ENCODE data around the gene NPLOC4. TPM values are rescaled to one million over a fixed set of nuclear protein-coding genes. Genes with fewer than 3 reads are reported as not detected.
A peak's percentile ranks its signal among the peaks of the same experiment; 100 is the strongest.

The NPLOC4 gene
- total and polyA plus RNA-seq, 4 donors = 23.5 to 67.4 (median 50.6) TPM

GRCh38 chr17:81513753-81514488 lies 123.0 kb downstream of the NPLOC4 start:
- Histone ChIP-seq H3K9me3 (ENCODE audit: control insufficient read depth in 4 of 4, low read length in 3 of 4) (no peaks in the 10 kb centered on the region), H3K27ac (ENCODE audit: low read depth in 1 of 2, low read length in 2 of 2) (peak overlapping the region; percentile 71 to 98), H3K36me3 (ENCODE audit: control insufficient read depth in 4 of 4, insufficient read depth in 3 of 4, low read depth in 1 of 4, low read length in 3 of 4) (peaks cover 3 to 21% (median 13%) of the 10 kb centered on the region in 4 donors), H3K27me3 (ENCODE audit: control insufficient read depth in 4 of 4, insufficient read depth in 4 of 4, low read length in 3 of 4) (no peaks in the 10 kb centered on the region), H3K9ac (ENCODE audit: low read depth in 1 of 2, low read length in 2 of 2) (peak overlapping the region; percentile 75 to 85), H3K4me3 (ENCODE audit: low read depth in 1 of 3, low read length in 3 of 3) (peak overlapping the region; percentile 48 to 78 (median 69)), H3K4me1 (ENCODE audit: control insufficient read depth in 4 of 4, insufficient read depth in 4 of 4, low read length in 3 of 4) (peaks cover 9 to 48% (median 26%) of the 10 kb centered on the region in 4 donors)
- peak; percentile 24 for TF ChIP-seq SP1 (IDR thresholded peaks at IDR 0.05)
- TF ChIP-seq GABPA (IDR thresholded peaks at IDR 0.05 in 1 of 2, conservative IDR thresholded peaks at IDR 0.05 in 1 of 2) = no peak
- DNase-seq (ENCODE audit: low spot score) = no peak
- WGBS = 5% methylated on average over 64 of the region's 64 CpGs

GRCh38 chr17:81513372-81513752 lies 123.5 kb downstream of the NPLOC4 start:
- peaks cover 7 to 45% (median 22%) of the 10 kb centered on the region in 4 donors for H3K4me1 ChIP-seq (ENCODE audit: control insufficient read depth in 4 of 4, insufficient read depth in 4 of 4, low read length in 3 of 4)
- no peaks in the 10 kb centered on the region for H3K27me3 ChIP-seq (ENCODE audit: control insufficient read depth in 4 of 4, insufficient read depth in 4 of 4, low read length in 3 of 4)
- peaks cover 3 to 22% (median 13%) of the 10 kb centered on the region in 4 donors for H3K36me3 ChIP-seq (ENCODE audit: control insufficient read depth in 4 of 4, insufficient read depth in 3 of 4, low read depth in 1 of 4, low read length in 3 of 4)
- H3K9me3 ChIP-seq (ENCODE audit: control insufficient read depth in 4 of 4, low read length in 3 of 4) = no peaks in the 10 kb centered on the region
- peak overlapping the region; percentile 71 to 98 for H3K27ac ChIP-seq (ENCODE audit: low read depth in 1 of 2, low read length in 2 of 2)
- H3K9ac ChIP-seq (ENCODE audit: low read depth in 1 of 2, low read length in 2 of 2) = peak overlapping the region; percentile 64 to 85
- H3K4me3 ChIP-seq (ENCODE audit: low read depth in 1 of 3, low read length in 3 of 3) = peak overlapping the region; percentile 43 to 78 (median 69)
- TF ChIP-seq TAF1 (conservative IDR thresholded peaks at IDR 0.05) (peak; percentile 54), HNF4A (conservative IDR thresholded peaks at IDR 0.05) (no peak), RXRA (IDR thresholded peaks at IDR 0.05) (no peak), YY1 (IDR thresholded peaks at IDR 0.05) (no peak), FOXA2 (IDR thresholded peaks at IDR 0.05) (no peak), SP1 (IDR thresholded peaks at IDR 0.05) (peak; percentile 22), HNF4G (IDR thresholded peaks at IDR 0.05) (no peak), NR2F2 (IDR thresholded peaks at IDR 0.05) (no peak), GABPA (IDR thresholded peaks at IDR 0.05 in 1 of 2, conservative IDR thresholded peaks at IDR 0.05 in 1 of 2) (no peak), FOXA1 (IDR thresholded peaks at IDR 0.05) (no peak), REST (IDR thresholded peaks at IDR 0.05) (no peak), RAD21 (IDR thresholded peaks at IDR 0.05) (no peak), MAX (IDR thresholded peaks at IDR 0.05) (no peak), EGR1 (IDR thresholded peaks at IDR 0.05; ENCODE audit: low read depth in 2 of 2) (no peak), ZBTB33 (IDR thresholded peaks at IDR 0.05) (no peak)
- no peak for DNase-seq (ENCODE audit: low spot score)
- WGBS = 1% methylated on average over 23 of the region's 23 CpGs
